Measurements from ENCODE around the gene CHKA. TPM values are rescaled to one million over a fixed set of nuclear protein-coding genes. Genes with fewer than 3 reads are reported as not detected.

The CHKA gene
- total RNA-seq, 1 experiment from 2014 or later: 9.8 TPM

- DNase-seq (ENCODE audit: low spot score): no peak
These were observed 87.5 kb downstream of the CHKA start for GRCh38 chr11:68033708-68034045.

- no peak for DNase-seq (ENCODE audit: low spot score)
These were observed 88.0 kb downstream of the CHKA start for GRCh38 chr11:68032997-68033707.

GRCh38 chr11:68032003-68032402 lies 89.2 kb downstream of the CHKA start:
- DNase-seq (ENCODE audit: low spot score): no peak

- no peak for DNase-seq (ENCODE audit: low spot score)
These were observed 90.1 kb downstream of the CHKA start for GRCh38 chr11:68031144-68031464.

- DNase-seq (ENCODE audit: low spot score): peak; percentile 98
These were observed 90.7 kb downstream of the CHKA start, which contains the start of gene NDUFS8 for GRCh38 chr11:68030318-68031143. Gene NDUFS8 (plus strand): TSS chr11:68030681. CDS start chr11:68032152, 1,471 bp downstream.

GRCh38 chr11:68028802-68029545 lies 92.2 kb downstream of the CHKA start:
- DNase-seq (ENCODE audit: low spot score): no peak

GRCh38 chr11:68027667-68028066 lies 93.5 kb downstream of the CHKA start:
- DNase-seq (ENCODE audit: low spot score): no peak

GRCh38 chr11:68026391-68027105 lies 94.6 kb downstream of the CHKA start:
- DNase-seq (ENCODE audit: low spot score): no peak

- DNase-seq (ENCODE audit: low spot score): peak; percentile 40
These were observed 96.1 kb downstream of the CHKA start for GRCh38 chr11:68025047-68025446.

- no peak for DNase-seq (ENCODE audit: low spot score)
These were observed 96.7 kb downstream of the CHKA start for GRCh38 chr11:68024508-68024907.

- no peak for DNase-seq (ENCODE audit: low spot score)
These were observed 98.7 kb downstream of the CHKA start for GRCh38 chr11:68022531-68022930.

GRCh38 chr11:68021167-68021787 lies 99.9 kb downstream of the CHKA start:
- no peak for DNase-seq (ENCODE audit: low spot score)

- DNase-seq (ENCODE audit: low spot score): peak; percentile 28
These were observed 100.6 kb downstream of the CHKA start for GRCh38 chr11:68020575-68020974.

- DNase-seq (ENCODE audit: low spot score): no peak
These were observed 101.7 kb downstream of the CHKA start for GRCh38 chr11:68019486-68019885.

GRCh38 chr11:68018730-68019190 lies 102.4 kb downstream of the CHKA start:
- no peak for DNase-seq (ENCODE audit: low spot score)

GRCh38 chr11:68017980-68018729 lies 103.0 kb downstream of the CHKA start:
- DNase-seq (ENCODE audit: low spot score): no peak

- DNase-seq (ENCODE audit: low spot score): no peak
These were observed 104.0 kb downstream of the CHKA start for GRCh38 chr11:68016904-68017817.

- DNase-seq (ENCODE audit: low spot score): no peak
These were observed 104.9 kb downstream of the CHKA start for GRCh38 chr11:68016161-68016903.

GRCh38 chr11:68015467-68015866 lies 105.7 kb downstream of the CHKA start:
- no peak for DNase-seq (ENCODE audit: low spot score)

Measured in H4 (cell line).